CD4-positive, alpha-beta T cell treated with Interleukin-17A for 4 hours (primary cell): ENCODE data around the gene OR2B2.
A peak's percentile ranks its signal among the peaks of the same experiment; 100 is the strongest.

Experiments used
- DNase-seq: peaks from one replicate; pipeline ENCODE4 v3.0.0-alpha.2; 2020; ENCODE audit warnings: mixed read lengths

Gene OR2B2

DNA sequence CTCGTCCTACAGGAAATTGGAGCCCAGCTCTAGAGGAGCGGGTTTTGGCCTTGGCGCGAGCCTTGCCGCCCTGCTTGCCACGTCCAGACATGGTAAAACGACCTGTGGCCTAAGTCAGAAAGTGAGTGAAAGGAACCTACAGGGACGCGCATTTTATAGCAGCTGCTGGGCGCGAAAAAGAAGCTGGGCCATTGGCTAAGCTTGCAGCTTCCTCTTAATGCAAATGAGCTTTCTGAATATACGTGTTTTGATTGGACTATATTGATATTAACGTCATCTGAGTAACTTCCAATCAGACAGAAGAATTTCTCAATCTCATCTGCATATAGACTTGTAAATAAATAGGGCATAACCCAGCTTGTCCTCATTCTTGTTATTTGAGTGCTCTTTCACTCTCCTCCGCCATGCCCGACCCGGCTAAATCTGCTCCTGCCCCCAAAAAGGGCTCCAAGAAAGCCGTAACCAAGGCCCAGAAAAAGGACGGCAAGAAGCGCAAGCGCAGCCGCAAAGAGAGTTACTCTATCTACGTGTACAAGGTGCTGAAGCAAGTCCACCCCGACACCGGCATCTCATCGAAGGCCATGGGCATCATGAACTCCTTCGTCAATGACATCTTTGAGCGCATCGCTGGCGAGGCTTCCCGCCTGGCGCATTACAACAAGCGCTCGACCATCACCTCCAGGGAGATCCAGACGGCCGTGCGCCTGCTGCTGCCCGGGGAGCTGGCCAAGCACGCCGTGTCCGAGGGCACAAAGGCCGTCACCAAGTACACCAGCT lies 18.9 kb downstream of the OR2B2 start:
- peak; percentile 87 for DNase-seq

- DNase-seq: no peak
Measured at GRCh38 chr6:27892649-27893058, 19.5 kb downstream of the OR2B2 start.

GRCh38 chr6:27891320-27891875 lies 20.8 kb downstream of the OR2B2 start:
- no peak for DNase-seq

GRCh38 chr6:27890445-27891319 lies 21.5 kb downstream of the OR2B2 start:
- peak; percentile 78 for DNase-seq

- DNase-seq: no peak
Measured at GRCh38 chr6:27889628-27890444, 22.4 kb downstream of the OR2B2 start.

DNA sequence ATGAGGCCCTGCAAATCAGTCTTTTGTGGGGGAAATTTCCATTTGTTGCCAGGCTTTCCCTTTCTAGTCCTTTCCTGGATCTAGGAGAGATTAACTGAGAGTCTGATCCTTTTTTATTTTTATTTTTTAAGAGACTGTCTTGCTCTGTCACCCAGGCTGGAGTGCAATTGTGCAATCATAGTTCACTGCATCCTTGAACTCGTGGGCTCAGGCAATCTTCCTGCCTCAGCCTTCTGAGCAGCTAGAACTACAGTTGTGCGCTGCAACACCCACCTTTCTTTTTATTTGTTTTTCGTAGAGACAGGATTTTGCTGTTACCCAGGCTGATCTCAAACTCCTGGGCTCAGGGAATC lies 22.9 kb downstream of the OR2B2 start:
- DNase-seq: no peak

- no peak for DNase-seq
Measured at GRCh38 chr6:27888566-27888965, 23.6 kb downstream of the OR2B2 start.

DNA sequence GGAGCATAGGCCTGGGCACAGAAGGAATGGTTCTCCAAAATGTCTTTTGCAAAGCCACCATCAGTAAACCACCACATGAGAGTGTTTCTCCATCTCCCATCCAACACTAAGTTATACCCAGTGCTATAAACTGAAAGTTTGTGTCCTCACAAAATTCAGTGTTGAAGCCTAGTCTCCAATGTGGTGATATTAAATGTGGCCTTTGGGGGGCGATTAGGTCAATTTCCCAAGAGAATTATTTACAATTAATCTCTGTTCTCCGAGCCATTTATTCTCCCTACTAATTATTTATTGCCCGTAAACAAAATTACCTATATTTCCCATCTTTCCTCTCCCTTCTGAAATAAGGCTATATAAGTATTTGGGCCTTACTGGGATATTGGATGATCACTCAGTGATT lies 26.1 kb downstream of the OR2B2 start:
- DNase-seq: no peak

DNA sequence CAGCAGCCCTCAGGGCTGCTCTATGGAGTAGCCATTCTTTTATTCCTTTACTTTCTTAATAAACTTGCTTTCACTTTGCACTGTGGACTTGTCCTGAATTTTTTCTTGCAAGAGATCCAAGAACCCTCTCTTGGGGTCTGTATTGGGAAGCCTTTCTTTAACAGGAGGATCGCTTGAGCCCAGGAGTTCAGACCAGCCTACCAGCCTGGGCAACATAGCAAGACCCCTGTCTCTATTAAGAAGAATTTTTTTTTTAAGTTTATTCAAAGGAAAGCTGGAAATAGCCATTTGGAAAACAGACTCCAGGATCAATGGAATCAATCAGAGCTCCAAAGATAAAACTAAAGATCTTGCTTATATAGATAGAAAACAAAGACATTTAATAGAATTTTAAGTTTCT lies 29.1 kb downstream of the OR2B2 start:
- DNase-seq: no peak

GRCh38 chr6:27882624-27883023 lies 29.6 kb downstream of the OR2B2 start:
- DNase-seq: no peak

DNA sequence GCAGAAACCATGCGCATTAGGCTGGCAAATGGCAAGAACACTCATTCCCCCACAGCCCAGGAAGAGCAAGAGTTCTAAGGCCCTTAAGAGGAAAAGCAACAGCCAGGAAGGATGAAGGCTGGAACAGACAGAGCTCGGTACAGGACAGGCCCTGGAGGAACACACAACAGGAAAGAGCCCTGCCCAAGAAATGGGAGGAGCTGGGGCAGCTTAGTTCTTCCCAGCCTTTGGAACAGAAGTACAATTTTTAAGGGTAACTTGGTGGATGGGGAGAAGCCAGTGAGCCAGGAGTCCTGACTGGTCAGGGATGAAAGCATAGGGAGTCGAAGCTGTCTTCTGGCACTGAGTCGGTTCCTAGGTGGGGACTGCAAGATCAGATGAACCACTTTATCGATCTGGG lies 32.4 kb downstream of the OR2B2 start:
- no peak for DNase-seq

DNA sequence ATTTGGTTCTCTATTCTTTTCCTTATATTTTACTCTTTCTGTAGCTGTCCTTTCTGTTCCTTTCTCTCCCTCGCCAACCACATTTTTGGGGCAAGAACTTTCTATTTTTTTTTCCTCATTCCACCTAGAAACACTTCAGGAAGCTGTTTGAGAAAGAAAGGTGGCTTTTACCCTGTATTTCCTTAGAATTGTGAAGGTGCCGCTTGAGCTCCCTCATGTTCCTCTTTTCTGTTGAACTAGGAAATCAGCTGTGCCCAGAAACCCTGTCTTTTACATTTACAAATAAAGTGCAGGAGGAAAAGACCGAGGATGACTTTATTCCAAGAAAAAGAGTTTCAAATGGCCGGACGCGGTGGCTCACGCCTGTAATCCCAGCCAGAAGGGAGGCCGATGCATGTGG lies 38.2 kb downstream of the OR2B2 start:
- DNase-seq: no peak

GRCh38 chr6:27873021-27873940 lies 38.9 kb downstream of the OR2B2 start:
- peak; percentile 81 for DNase-seq

DNA sequence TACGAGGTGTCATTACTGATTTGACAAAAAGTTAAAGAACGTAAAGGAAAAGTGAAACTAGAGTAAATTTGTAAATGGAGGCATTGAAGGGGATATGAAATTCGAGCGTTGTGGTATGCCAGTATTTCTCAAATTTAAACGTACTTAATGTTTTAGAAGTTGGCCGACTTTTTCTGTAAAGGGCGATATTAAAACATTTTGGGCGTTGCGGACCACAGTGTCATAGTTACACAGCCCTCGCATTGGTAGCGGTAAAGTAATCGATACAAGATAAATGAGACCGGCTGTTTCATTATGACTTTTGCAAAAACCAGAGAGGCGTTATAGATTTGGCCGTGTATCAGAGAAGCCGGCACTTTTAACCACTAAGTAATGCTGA lies 39.6 kb downstream of the OR2B2 start:
- no peak for DNase-seq

DNA sequence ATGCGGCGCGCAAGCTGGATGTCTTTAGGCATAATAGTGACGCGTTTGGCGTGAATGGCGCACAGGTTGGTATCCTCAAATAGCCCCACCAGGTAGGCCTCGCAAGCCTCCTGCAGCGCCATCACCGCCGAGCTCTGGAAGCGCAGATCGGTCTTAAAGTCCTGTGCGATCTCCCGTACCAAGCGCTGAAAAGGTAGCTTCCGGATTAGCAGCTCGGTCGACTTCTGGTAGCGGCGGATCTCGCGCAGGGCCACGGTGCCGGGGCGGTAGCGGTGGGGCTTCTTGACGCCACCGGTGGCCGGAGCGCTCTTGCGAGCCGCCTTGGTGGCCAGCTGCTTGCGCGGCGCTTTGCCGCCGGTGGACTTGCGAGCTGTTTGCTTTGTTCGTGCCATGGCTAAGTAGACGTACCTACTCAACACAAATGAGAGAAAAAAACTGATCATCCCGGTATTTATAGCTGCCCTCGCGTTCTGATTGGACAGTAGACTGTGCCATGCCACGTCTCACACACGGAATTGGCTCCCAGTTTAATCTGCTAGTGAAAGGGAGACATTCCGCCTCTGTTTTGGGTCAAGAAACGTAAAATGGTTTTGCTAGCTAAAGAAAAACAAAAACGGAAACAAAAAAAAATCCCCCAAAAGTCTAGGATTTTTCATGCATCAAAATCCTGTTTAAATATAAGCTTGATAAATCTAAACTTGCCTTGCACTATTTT lies 40.1 kb downstream of the OR2B2 start:
- peak; percentile 88 for DNase-seq

DNA sequence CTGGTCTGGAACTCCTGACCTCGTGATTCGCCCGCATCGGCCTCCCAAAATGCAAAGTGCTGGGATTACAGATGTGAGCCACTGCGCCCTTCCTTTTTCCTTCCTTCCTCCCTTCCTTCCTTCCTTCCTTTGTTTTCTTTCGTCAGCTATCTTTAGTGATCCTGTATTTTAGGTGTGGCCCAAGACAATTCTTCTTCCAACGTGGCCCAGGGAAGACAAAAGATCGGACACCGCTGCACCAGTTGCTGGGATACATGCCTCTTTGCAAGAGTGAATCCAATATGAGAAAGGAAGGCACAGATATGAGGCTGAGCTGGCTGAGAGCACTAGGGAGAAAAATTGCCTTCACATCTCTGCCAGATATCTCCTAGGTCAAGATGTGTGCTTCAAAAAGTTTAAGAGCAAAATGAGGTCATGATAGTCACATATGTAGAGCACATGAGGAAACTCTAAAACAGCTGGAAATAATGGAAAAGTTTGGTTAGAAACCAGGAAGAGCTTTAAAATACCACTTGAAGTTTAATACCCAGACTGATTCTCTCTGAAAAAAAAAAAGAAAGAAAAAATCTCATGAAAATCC lies 41.8 kb downstream of the OR2B2 start:
- DNase-seq: no peak

DNA sequence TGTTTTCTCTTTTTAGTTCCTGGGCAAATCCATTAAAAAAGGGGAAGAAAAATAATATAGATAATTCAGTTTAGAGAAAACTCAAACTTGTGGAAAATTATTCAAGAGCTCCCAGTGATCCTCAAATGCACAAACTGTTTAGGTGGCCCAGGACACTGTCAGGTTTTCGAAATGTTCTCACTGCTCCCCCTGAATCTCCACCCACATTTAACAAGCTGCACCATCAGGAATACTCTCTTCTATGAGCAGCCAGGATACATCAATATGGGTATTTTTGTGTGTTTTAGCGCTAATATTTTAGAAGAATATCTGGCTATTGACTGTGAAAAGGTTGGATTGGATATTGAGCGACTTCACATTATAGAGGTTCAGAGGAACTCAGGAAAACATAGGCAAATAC lies 43.9 kb downstream of the OR2B2 start:
- no peak for DNase-seq

DNA sequence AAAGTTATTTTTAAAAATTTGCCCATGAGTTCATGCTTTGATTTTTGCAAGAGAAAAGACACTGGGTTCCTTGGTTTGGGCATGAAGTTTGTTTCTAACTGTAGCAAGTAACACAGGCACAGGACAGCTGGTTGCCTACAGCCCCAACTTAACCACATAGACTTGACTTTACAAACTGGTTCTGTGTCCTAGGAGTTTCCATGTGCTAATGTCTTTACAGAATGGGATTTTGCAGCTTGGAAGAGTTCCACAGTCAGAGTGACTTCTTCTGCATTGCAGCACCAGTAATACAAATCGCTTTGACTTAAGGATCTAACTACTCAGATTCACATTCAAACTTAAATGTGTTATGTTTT lies 44.3 kb downstream of the OR2B2 start:
- DNase-seq: no peak

DNA sequence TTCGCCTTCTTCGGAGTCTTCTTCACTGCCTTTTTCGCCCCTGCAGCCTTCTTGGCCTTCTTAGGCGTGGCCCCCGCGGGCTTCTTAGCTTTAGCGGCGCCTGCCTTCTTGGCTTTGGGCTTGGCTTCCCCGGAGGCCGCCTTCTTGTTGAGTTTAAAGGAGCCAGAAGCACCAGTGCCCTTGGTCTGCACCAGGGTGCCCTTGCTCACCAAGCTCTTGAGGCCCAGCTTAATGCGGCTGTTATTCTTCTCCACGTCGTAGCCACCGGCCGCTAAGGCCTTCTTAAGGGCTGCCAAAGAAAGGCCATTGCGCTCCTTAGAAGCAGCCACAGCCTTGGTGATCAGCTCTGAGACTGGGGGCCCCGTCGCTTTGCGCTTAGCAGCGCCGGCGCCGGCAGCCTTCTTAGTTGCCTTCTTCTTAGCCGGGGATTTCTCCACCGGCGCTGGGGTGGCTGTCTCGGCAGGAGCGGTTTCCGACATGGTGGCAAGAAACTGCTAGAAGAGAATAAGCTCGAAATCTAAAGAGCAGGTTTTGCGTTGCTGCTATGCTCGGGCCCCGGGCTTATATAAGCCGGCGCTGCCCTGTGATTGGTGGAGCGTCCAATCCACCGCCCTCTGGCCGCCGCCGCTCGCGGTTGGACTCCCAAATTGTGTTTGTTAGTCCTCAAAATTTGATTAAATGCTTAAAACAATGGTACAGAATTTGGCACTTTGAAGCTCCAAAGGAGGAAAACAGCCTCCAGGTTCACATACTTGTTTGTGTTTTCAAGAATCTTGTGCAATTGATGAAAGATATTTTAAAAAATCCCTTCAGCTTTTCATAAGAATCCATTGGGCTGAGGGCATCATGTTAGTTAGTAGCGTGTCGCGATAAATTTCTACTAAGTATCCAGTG lies 44.9 kb downstream of the OR2B2 start:
- peak; percentile 83 for DNase-seq
